Astrocyte of the spinal cord (primary cell): Measurements from ENCODE around the gene MAPRE3.

Source experiments
- DNase-seq: peaks from one replicate; pipeline ENCODE4 v3.0.0; 2011; ENCODE audit warnings: low read depth, low spot score
- H3K4me3 ChIP-seq: 2 replicates; pipeline ENCODE4 v1.5.1; 2011; ENCODE audit warnings: low read depth, mild to moderate bottlenecking, low read length, moderate library complexity
- CTCF ChIP-seq: IDR thresholded peaks from 2 replicates; pipeline ENCODE4 v1.5.1; 2012; ENCODE audit warnings: low read depth, mild to moderate bottlenecking, low read length, inconsistent platforms
- in situ Hi-C: cut with HindIII; loops from 2 replicates; pipeline ENCODE4 v1.10.0; 2017; ENCODE audit warnings: low sequenced_read_pairs

Gene MAPRE3

GRCh38 chr2:27008678-27009077, 38.2 kb downstream of the MAPRE3 start:
- H3K4me3 ChIP-seq: no peak overlapping the region
- TF ChIP-seq CTCF: no peak
- in situ Hi-C loops: no loop called here
- no peak for DNase-seq

GRCh38 chr2:27009083-27009482, 38.6 kb downstream of the MAPRE3 start:
- in situ Hi-C loops: no loop called here
- no peak overlapping the region for H3K4me3 ChIP-seq
- DNase-seq: no peak
- no peak for TF ChIP-seq CTCF

- DNase-seq: no peak
- in situ Hi-C loops: no loop called here
- no peak for TF ChIP-seq CTCF
- H3K4me3 ChIP-seq: no peak overlapping the region
These were observed 39.3 kb downstream of the MAPRE3 start for GRCh38 chr2:27009716-27010115.

GRCh38 chr2:27010139-27010538, 39.7 kb downstream of the MAPRE3 start:
- TF ChIP-seq CTCF: no peak
- in situ Hi-C loops: no loop called here
- H3K4me3 ChIP-seq: no peak overlapping the region
- no peak for DNase-seq

GRCh38 chr2:27013738-27014137, 43.3 kb downstream of the MAPRE3 start:
- DNase-seq: no peak
- TF ChIP-seq CTCF: no peak
- in situ Hi-C loops: no loop called here
- H3K4me3 ChIP-seq: no peak overlapping the region

GRCh38 chr2:27014771-27015433, 44.5 kb downstream of the MAPRE3 start:
- no peak for TF ChIP-seq CTCF
- no peak overlapping the region for H3K4me3 ChIP-seq
- in situ Hi-C loops: no loop called here
- DNase-seq: no peak
